Posterior vena cava (tissue), 2 donors: Measurements from ENCODE around the gene XYLB. TPM values are rescaled to one million over a fixed set of nuclear protein-coding genes. Genes with fewer than 3 reads are reported as not detected.
"Not testable (repeated sequence)": the region's sequence is repeated elsewhere in the genome, so short reads cannot be mapped to it uniquely, and the experiment has no call there.

ENCODE experiments used
- DNase-seq: peaks from one replicate; pipeline ENCODE4 v3.0.0-alpha.2; 2020; ENCODE audit warnings: low spot score
- intact Hi-C, 2 donors: fragments of 100-400 bp; cut with DNase I; formaldehyde crosslinking; loops; one replicate each; pipeline versions ENCODE4 v1.14.1 to v1.14.2; 2022 to 2023
- long read RNA-seq, 2 donors: library from polyadenylated mRNA; unstranded; transcript quantifications; one replicate each; pipeline ENCODE4 v2.0.0, GENCODE V29; 2020 to 2021
- total RNA-seq, 2 donors: library from RNA; stranded (reverse); fragmentation: NEBNext Ultra II Directional; extraction: Animal tissue kit (Norgen Biotek cat#: 25700); gene quantifications; one replicate each; pipeline ENCODE4 v1.2.1, GENCODE V29; 2021
- donor health status: DM: yes; HTN: yes; CAD: no.
- donor health status: DM: yes; HTN: yes; CAD: no.

Gene XYLB
- total RNA-seq = 1 to 10 TPM; 4.5 to 6.3 TPM
- long read RNA-seq, donor 1, partial matches to known transcripts = 0 of 1 reads
- long read RNA-seq, donor 1, other reads (novel, unspliced or antisense) = 1 of 1 reads
- long read RNA-seq, donor 2, partial matches to known transcripts = 1 of 2 reads
- long read RNA-seq, donor 2, other reads (novel, unspliced or antisense) = 1 of 2 reads

DNA sequence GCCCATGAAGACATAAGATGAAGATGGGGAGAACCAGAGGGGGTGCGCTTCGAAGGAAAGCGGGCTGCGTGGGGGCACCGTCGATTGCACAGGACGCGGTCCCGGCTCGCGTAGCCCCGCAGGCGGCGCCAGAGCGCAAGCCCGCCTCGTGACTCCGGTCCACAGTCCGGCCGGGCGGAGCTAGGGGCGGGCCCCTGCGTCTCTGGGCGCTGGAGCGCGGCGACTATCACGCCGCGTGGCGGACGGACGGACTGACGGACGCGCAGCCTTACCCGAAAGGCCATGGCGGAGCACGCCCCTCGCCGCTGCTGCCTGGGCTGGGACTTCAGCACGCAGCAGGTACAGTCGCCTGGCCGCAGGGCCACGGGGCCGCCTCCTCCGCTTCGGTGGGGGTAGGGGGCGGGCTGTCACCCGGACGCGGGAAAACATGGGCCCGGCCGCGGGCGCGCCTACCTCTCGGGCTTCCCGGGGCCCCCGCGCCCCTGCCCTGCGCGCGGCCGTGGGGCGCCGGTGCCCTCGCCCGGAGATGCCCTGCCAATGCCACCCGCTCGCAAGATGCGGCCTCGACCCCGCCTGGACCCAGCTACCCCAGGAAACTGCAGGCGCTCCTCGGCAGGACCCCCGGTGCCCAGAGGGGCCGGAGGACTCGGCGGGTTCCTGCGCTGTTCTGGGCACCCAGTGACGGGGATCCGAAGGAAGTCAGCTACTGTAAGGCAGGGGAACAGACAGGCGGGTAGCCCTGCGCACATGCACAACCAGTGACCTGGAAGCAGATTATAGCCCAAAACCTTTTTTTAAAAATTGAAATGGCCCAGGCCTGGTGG lies at the start of gene XYLB:
XYLB (plus strand) TSS at position 199 of the 824 bp plus-strand sequence; CDS start at position 283, 84 bp downstream.
- DNase-seq = peak; percentile 97

GRCh38 chr3:38297053-38297452 lies 49.5 kb upstream of the XYLB start:
- intact Hi-C loops = not testable (repeated sequence)

More for the DNA sequence above, at the start of gene XYLB:
- intact Hi-C loops = loop anchor here (5.0 kb wide), 1 partner anchor 131 kb away; no protein-coding TSS in a partner anchor

GRCh38 chr3:38297537-38297936 lies 49.0 kb upstream of the XYLB start:
- DNase-seq = no peak
- intact Hi-C loops = no loop called here

More at GRCh38 chr3:38297053-38297452, 49.5 kb upstream of the XYLB start:
- not testable (repeated sequence) for DNase-seq

- DNase-seq = no peak
- intact Hi-C loops = no loop called here
Observed at GRCh38 chr3:38297947-38298711, 48.5 kb upstream of the XYLB start.

GRCh38 chr3:38306941-38307340 lies 39.6 kb upstream of the XYLB start:
- intact Hi-C loops = no loop called here
- DNase-seq = no peak

DNA sequence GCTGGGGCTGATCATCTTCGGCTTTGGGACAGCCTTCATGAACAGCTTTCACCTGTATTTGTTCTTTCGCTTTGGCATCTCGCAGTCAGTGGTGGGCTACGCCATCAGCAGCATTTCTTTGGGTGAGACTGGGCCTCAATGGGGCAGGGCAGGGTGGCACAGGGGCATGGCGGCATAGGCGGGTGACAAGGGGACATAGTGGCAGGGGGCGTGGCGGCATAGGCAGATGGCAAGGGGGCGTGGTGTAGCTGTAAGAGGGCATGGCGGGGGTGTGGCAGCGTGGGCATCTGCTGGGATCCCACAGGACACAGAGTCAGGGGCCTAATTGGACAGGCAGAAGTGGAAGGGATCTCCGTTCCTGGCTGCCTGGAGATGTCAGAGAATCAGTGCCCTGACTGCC lies 39.0 kb upstream of the XYLB start:
- DNase-seq = no peak
- intact Hi-C loops = no loop called here

DNA sequence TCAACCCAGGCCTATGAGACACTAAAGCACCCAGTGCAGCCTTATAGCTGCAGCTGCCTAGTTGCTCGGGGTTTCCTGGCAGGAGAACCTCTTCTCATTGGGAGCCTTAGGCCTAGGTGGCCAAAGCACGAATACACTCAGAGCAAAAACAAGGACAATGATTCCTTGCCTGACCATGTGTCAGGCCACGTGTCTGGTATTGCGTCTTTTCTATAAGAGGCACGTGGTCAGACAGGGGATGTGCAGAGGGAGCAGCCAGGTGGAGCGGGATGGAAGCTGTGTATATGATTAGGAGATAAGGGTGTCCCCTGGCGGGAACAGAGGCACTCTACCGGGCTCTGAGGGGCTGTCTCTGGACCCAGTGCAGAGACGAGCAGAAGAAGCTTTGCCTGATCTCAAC lies 38.1 kb upstream of the XYLB start:
- intact Hi-C loops = no loop called here
- no peak for DNase-seq

GRCh38 chr3:38311476-38311875 lies 35.1 kb upstream of the XYLB start:
- intact Hi-C loops = no loop called here
- no peak for DNase-seq

DNA sequence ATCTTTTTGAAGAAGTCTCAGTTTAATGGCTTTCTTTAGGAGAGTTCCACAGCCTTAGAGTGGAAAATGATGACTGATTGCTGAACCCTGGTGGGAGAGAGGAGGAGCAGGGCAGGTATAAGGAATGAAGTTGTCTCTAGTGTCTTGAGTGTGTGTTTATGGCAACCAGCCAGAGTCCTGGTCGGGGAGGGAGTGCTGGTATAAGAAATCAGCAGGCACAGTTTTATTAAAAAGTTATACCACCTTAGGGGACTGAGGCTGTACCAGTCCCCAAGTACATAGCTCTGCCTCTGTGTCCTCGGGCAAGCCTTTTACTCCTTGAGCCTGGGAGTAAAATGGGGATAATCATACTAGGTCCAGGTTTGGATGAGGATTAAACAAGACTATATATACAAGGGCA lies 34.6 kb upstream of the XYLB start:
- intact Hi-C loops = no loop called here
- DNase-seq = no peak

DNA sequence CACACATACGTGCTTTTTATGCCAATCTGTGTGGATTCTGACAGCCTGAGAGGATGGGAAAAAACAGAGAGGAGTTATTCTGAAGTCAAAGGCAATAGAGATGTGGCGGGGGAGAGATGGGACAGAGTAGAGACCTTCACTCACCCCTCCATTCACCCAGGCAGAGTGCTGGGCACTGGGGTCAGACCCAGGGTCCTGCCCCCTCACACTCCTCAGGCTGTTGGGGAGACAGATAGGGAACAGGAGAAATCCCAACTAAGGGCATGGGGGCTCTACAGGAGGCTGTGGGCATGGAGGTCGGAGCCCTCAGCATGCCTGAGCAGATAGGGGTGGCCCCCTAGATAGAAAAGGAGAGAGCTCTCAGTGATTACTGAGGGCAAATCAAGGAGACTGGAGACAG lies 34.2 kb upstream of the XYLB start:
- no peak for DNase-seq
- intact Hi-C loops = no loop called here

GRCh38 chr3:38313263-38313662 lies 33.3 kb upstream of the XYLB start:
- no peak for DNase-seq
- intact Hi-C loops = no loop called here

GRCh38 chr3:38313695-38314094 lies 32.9 kb upstream of the XYLB start:
- intact Hi-C loops = no loop called here
- no peak for DNase-seq

DNA sequence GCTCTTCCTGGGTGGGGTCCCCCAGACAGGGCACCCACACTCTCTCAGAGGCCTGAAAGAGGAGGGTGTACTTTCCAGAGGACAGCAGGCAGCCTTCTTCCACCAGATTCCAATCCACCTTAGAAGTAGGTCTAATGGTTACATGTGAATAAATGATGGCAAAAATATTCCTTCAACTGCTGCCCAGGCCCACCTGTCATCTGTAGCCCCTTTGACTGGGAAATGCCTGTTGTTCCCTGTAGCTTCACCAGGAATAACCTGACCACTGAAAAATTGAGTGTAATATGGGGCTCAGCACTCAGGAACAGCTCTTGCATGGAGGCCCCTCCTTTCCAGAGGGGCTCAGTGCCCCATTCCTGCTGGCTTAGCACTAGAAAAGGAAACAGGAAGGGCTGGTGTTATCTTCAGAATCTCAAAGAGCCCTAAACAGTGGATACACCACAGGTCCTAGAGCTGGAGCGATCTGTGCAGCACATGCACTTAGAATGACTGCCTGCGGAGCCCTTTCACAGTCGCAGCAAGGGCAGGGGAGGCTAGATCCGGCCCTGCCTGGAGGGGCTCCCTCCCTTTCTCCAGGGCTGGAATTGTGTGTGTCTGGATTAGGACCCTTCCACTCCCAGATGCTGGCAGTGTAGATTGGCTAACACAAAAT lies 32.3 kb upstream of the XYLB start:
- DNase-seq = no peak
- intact Hi-C loops = no loop called here

GRCh38 chr3:38314764-38315487 lies 31.7 kb upstream of the XYLB start:
- intact Hi-C loops = no loop called here
- DNase-seq = no peak

- no peak for DNase-seq
- intact Hi-C loops = no loop called here
Observed at GRCh38 chr3:38315488-38316230, 30.9 kb upstream of the XYLB start.

GRCh38 chr3:38316356-38317191 lies 30.0 kb upstream of the XYLB start:
- no peak for DNase-seq
- intact Hi-C loops = no loop called here

GRCh38 chr3:38317192-38317759 lies 29.3 kb upstream of the XYLB start:
- intact Hi-C loops = no loop called here
- no peak for DNase-seq
